Stimulated activated CD4-positive, alpha-beta T cell treated with anti-CD3 and anti-CD28 coated beads, Interleukin-4, amount 100 ng/mL, for 48 hours (primary cell): ENCODE measurements around the gene HOMER3.
"Not testable (repeated sequence)": the region's sequence is repeated elsewhere in the genome, so short reads cannot be mapped to it uniquely, and the experiment has no call there.

ENCODE experiments used
- DNase-seq, 2 donors: peaks; one replicate each; pipeline ENCODE4 v3.0.0-alpha.2; 2020; ENCODE audit warnings: low read depth in 2 of 2

HOMER3 gene

GRCh38 chr19:18922228-18922985 lies 18.6 kb downstream of the HOMER3 start:
- DNase-seq = no peak

GRCh38 chr19:18921593-18921992 lies 19.4 kb downstream of the HOMER3 start:
- DNase-seq = no peak

GRCh38 chr19:18920400-18920799 lies 20.6 kb downstream of the HOMER3 start:
- DNase-seq = no peak

GRCh38 chr19:18919900-18920214 lies 21.2 kb downstream of the HOMER3 start:
- no peak for DNase-seq

DNA sequence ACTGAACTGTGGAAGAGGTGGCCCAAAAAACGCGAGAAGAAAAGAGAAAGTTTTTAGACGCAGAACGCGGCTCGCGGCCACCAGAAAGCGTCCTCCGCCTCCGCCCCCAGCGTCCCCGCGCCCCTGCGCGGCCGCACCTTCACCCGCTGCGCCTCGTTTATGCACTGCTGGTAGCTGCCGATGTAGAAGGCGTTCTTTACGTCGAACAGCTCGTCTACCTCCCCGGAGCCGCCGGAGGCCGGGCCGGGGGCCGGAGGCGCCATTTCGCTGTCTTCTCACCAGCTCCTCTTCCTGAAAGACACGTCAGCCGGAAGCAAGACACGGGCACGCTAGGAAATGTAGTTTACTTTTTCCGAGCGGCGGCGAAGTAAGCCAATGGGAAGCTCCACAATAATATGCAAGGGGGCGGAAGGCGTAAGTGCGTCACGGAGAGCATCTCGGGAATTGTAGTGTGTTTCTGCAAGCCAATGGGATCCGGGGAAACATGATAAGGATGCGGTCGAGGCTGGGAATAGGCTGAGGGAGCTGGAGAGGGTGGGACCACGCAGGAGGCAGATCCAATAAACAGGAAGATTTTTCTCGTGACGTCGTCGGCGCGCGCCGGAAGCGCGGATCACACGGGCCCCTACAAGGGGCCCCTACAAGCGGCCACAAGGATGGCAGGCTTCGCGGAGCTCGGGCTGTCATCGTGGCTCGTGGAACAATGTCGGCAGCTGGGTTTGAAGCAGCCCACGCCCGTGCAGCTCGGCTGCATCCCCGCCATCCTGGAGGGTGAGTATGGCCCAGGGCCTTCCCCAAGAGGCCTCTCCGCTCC lies 21.7 kb downstream of the HOMER3 start, which contains the start of the genes COPE and DDX49:
COPE (minus strand) TSS at position 302 of the 814 bp plus-strand sequence; CDS start at position 263, 39 bp downstream.
DDX49 (plus strand) TSS at position 630 of the 814 bp plus-strand sequence; CDS start at position 657, 27 bp downstream.
- peak; percentile 94 to 97 for DNase-seq

GRCh38 chr19:18917593-18917992 lies 23.4 kb downstream of the HOMER3 start:
- not testable (repeated sequence) for DNase-seq

DNA sequence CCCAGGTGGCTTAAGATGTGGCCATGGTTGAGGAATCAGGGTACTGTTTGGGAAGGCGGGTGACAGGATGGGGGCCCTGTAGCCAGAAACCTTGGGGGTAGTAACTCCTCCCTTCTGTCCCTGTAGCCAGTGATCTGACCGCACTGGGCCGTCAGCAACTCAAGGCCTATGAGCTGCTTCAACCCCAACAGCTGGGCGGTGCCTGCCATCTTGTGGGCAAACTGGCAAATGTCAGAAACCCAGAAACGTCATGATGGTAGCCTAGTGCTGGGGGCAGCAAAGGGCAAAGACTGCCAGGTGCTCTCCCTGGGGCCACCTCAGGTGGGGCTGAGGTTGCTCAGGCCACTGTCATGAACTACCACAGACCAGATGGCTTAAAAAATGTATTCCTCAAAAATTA lies 25.4 kb downstream of the HOMER3 start:
- DNase-seq = peak in 1 of 2 donors; percentile 34

- DNase-seq = no peak
These were observed 27.6 kb downstream of the HOMER3 start for GRCh38 chr19:18913466-18913865.

DNA sequence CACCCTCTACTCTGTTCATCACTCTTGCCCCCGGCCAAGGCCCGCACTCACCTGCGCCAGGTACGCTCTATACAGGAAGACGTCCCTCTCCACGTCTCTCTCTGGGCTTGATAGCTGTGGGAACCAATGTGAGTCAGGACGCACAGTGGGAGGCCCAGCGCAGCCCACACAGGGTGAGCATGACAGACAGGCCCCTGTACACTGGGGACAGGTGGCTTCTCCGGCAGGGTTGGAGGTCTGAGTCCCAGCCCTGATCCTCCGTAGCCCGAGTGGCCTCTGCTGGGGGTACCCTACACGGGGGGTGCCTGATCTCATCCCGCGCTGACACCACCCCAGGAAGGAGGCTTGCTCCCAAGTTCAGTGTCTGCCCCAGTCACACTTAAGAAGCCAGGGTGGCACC lies 28.1 kb downstream of the HOMER3 start:
- DNase-seq = no peak

GRCh38 chr19:18910801-18911436 lies 30.1 kb downstream of the HOMER3 start:
- DNase-seq = no peak

DNA sequence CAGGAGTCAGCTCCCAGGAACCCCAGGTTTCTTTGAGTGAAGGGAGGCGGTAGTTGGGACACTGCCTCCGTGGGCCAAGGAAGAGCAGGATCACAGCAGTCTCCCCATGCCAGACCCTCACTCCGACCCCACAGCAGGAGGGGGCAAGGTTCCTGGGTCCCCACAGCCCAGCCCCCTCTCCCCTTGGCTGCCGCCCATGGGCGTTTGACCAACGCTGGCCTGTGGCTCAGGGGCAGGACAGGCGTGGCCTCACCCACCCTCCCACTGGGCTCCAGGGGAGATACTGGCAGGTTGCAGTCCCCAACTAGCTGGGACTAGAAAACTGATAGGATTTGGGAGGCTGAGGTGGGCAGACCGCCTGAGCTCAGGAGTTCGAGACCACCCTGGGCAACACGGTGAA lies 31.0 kb downstream of the HOMER3 start:
- no peak for DNase-seq

DNA sequence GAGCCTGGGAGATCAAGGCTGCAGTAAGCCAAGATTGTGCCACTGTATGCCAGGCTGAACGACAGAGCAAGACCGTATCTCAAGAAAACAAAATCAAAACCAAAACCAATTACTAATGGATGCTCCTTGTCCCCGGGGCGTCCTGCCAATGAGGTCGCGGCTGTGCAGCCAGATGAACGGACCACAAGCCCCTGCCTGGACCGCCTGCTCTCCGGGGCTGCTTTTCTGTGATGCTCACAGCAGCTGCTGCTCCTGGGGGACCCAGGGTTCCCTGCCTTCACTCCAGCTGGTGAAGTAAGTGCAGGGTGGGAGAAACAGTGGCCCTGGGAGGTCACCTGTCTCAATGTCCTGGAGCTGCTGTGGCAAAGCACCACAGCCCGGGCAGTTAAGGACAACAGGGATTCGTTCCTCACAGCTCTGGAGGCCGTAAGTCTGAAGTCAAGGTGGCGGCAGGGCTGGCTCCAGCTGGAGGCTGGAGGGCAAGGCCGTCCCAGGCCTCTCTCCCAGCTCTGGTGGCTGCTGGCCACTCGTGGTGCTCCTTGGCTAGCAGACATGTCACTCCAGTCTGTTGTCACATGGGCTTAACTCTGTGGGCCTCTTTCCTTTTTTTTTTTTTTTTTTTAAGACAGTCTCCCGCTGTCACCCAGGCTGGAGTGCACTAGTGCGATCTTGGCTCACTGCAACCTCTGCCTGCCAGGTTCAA lies 31.9 kb downstream of the HOMER3 start:
- no peak for DNase-seq

DNA sequence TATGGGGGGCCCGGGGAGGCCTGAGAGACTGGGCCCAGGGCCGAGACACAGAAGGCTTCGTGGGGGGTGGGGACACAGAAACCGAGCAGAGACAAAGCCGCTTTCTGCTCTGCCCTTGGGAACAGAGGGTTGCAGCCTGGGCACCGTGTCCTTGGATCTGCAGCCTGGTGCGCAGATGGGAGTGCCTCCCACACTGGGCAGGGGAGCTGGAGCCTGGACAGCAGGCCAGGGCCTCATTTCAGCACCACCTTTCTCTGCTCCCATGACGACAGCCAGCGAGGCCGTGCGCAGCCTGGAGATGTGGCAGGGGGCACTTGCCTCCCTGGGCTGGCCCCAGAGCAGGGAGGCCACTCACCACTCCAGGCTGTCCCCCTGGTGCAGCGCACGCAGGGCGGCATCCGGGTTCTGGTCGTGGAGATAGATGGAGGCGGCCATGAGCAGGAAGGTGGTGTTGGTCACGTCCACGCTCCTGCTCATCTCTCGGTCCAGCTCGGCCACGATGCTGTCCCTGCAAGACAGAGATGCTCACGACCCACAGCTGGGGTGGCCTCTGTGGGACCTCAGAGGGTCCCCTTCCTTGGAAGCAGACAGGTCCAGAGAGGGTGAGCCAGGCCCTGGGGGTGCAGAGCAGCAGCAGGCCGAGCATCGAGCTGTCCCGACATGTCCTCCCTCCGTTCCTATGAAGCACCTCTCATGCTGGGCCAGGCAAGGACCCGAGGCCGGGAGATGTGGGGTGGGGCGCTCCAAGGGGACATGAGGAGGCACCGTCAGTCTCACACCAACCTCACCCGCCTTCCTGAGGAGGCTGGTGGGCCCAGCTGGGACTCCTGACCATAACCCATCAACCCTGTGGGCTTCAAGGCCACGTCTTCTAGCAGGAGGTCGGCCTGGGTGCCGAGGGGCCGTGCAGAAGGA lies 34.2 kb downstream of the HOMER3 start:
- no peak for DNase-seq

DNA sequence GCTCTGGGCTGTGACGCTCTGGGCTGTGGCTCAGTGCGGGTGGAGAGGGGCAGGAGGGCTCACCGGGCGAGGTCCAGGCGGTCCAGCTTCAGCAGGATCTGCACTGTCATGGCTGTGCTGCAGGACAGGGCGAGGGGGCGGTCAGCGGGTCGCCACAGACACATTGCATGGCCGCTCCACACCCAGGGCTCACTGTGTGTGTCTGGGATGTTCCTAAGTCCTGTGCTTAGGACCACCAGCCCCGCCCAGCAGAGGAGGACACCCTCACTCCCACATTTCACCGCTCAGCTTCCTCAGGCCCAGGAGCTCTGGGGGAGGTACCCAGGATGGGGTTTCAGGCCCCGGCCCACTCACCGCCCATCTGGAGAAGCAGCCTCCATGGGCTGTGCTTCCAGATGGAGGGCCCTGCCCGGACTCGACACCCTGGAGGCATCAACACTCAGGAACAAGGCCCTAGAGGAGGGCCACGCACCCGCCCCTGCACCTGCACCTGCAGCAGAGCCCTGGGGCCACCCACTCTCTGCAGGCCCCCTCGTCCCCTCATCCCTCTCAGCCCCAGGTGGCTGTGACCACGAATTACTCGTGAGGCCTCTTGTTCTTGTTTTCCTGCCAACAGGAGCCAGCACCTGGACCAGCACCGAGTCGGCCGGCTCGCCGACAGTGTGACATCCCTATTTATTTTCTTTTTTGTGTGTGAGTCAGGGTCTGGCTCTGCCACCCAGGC lies 35.3 kb downstream of the HOMER3 start:
- no peak for DNase-seq

DNA sequence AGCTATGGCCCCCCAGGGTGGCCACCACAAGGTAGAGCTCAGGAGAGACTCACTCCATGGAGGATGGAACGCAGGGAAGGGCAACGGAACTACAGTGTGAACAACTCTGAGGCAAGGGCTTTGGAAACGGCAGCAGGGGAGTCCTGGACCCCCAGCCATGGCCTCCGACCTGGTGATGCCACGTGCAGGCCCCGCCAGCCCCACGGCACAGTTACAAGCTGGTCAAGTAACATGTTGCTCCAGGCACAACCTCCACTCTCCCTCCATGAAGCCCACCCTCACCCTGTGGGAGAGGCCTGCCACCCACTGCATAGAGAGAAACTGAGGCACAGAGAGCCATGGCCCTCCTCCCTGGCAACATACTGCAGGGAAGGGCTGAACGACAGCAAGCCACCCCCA lies 36.0 kb downstream of the HOMER3 start:
- no peak for DNase-seq

GRCh38 chr19:18904334-18905057 lies 36.5 kb downstream of the HOMER3 start:
- DNase-seq = no peak

DNA sequence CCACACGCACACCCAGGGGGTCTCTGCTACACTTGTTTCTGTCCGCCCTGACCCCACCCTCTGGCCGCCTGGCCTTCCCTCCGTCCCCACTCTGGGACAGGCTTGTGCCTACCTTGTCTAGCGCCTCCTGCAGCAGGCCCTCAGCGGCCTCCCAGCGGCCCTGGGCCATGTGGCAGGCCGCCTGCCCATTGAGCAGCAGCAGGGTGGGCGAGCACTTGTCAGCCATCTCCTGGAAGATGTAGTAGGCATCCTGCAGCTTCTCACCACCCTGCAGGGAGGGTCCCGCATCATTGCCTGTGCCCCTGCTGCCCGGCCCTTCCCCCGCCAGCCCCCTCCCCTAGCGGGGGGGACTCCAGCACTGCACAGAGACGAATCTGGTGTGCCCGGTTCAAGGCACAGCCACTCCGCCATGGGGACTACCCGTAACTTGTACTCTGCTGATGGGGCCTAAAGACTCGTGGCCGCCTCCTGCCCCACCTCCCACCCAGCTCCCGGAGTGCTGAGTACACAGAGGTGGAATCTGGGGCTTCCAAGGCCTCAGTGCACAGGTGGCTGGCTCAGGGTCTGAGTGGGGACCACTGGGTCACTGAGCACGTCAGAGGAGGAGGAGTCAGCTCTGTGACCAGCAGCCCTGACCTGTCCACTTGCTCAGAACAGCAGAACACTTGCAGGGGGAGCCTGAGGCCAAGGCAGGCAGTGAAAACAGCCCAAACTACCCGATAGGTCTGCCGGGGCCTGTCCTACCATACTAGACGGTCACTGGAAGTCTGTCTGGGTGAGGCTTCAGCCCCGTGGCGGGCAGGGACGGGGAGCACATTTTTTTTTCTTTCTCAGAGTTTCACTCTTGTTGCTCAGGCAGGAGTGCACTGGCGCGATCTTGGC lies 37.6 kb downstream of the HOMER3 start:
- DNase-seq = no peak

DNA sequence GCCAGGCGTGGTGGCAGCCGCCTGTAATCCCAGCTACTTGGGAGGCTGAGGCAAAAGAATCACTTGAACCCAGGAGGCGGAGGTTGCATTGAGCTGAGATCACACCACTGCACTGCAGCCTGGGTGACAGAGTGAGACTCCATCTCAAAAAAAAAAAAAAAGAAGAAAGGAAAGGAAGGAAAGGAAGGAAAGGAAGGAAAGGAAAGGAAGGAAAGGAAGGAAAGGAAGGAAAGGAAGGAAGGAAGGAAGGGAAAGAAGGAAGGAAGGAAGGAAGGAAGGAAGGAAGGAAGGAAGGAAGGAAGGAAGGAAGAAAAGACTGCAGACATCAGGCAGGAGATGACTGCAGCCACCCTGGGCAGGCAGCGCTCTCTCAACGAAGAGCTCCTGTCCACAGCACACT lies 38.5 kb downstream of the HOMER3 start:
- not testable (repeated sequence) for DNase-seq
